Endothelial cell of umbilical vein (primary cell): ENCODE results near the gene PDE3A.

Source experiments
- EZH2 ChIP-seq: IDR thresholded peaks from 2 replicates; pipeline ENCODE4 v1.6.1; 2012; ENCODE audit warnings: borderline replicate concordance, low read depth, mild to moderate bottlenecking, moderate library complexity, low read length, inconsistent platforms; ENCODE audit not compliant: severe bottlenecking
- POLR2A ChIP-seq: IDR thresholded peaks from 2 replicates; pipeline ENCODE4 v1.6.1; 2012; ENCODE audit warnings: low read depth, mild to moderate bottlenecking, control low read depth, low read length

GRCh38 chr12:20492251-20492760 is 124.0 kb downstream of the PDE3A start:
- TF ChIP-seq EZH2 (no peak), POLR2A (no peak)
